ENCODE results near the gene TPST2.

DNA sequence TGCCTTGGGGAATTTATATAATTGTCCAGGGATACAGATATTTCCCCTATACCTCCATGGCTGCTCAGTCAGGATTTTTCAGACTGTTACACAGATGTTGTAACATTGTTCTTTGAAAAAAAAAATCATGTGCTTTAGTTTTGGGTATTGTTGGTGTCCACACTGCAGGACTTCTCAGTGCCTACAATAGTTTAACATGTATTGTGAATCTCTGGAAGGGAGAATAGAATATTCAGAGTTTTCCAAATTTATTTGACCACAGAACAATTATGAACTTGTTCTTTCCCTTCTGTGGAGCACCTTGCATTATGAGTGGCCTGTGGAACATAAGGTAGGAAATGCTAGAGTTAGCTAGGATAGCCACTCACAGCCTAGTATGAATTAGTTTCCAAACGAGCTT lies 46.4 kb upstream of the TPST2 start:
- TF ChIP-seq ELF4 (IDR thresholded peaks at IDR 0.05), result no peak
- no peak for TF ChIP-seq L3MBTL2 (conservative IDR thresholded peaks at IDR 0.05)
- TF ChIP-seq FOXA1 (IDR thresholded peaks at IDR 0.05), result no peak
- TF ChIP-seq, protein P1, sequence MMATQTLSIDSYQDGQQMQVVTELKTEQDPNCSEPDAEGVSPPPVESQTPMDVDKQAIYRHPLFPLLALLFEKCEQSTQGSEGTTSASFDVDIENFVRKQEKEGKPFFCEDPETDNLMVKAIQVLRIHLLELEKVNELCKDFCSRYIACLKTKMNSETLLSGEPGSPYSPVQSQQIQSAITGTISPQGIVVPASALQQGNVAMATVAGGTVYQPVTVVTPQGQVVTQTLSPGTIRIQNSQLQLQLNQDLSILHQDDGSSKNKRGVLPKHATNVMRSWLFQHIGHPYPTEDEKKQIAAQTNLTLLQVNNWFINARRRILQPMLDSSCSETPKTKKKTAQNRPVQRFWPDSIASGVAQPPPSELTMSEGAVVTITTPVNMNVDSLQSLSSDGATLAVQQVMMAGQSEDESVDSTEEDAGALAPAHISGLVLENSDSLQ (IDR thresholded peaks at IDR 0.05), result no peak
- TF ChIP-seq BHLHE40 (IDR thresholded peaks at IDR 0.05; ENCODE audit: borderline replicate concordance), result no peak
- no peak for TF ChIP-seq SP1 (IDR thresholded peaks at IDR 0.05)
- TF ChIP-seq FOXM1 (IDR thresholded peaks at IDR 0.05; ENCODE audit: borderline replicate concordance), result no peak
- TF ChIP-seq FOXK2 (IDR thresholded peaks at IDR 0.05), result no peak
